NCI-H460 (cell line): Measurements from ENCODE around the gene IDUA. TPM values are rescaled to one million over a fixed set of nuclear protein-coding genes. Genes with fewer than 3 reads are reported as not detected.

ENCODE experiments used
- DNase-seq: peaks from one replicate; pipeline ENCODE4 v3.0.0-alpha.2; 2016; ENCODE audit warnings: low read depth; ENCODE audit errors: extremely low read depth
- total RNA-seq: library from RNA; depleted of rRNA; stranded (reverse); fragments of >200 nt; shearing (Covaris generic); gene quantifications from 2 replicates; pipeline ENCODE4 v1.2.3, GENCODE V29; 2014

IDUA gene
- total RNA-seq, 1 experiment from 2014 or later, result 8.9 TPM

- DNase-seq, result no peak
Observed at GRCh38 chr4:1027915-1028238, 41.0 kb downstream of the IDUA start.

- no peak for DNase-seq
Observed at GRCh38 chr4:1028574-1029220, 41.9 kb downstream of the IDUA start.

- no peak for DNase-seq
Observed at GRCh38 chr4:1029529-1029928, 42.7 kb downstream of the IDUA start.

GRCh38 chr4:1030031-1030430, 43.2 kb downstream of the IDUA start:
- DNase-seq, result no peak

- DNase-seq, result no peak
Observed at GRCh38 chr4:1030559-1030958, 43.7 kb downstream of the IDUA start.

GRCh38 chr4:1031346-1031745, 44.5 kb downstream of the IDUA start:
- no peak for DNase-seq

- no peak for DNase-seq
Observed at GRCh38 chr4:1031956-1032795, 45.3 kb downstream of the IDUA start.

- DNase-seq, result no peak
Observed at GRCh38 chr4:1032861-1033260, 46.0 kb downstream of the IDUA start.

GRCh38 chr4:1033840-1034551, 47.2 kb downstream of the IDUA start:
- DNase-seq, result no peak

- DNase-seq, result no peak
Observed at GRCh38 chr4:1035510-1035909, 48.7 kb downstream of the IDUA start.

GRCh38 chr4:1036095-1036494, 49.3 kb downstream of the IDUA start:
- DNase-seq, result no peak

GRCh38 chr4:1036976-1037810, 50.3 kb downstream of the IDUA start:
- DNase-seq, result no peak

GRCh38 chr4:1038948-1039492, 52.2 kb downstream of the IDUA start:
- no peak for DNase-seq

GRCh38 chr4:1039493-1040343, 52.9 kb downstream of the IDUA start:
- no peak for DNase-seq

GRCh38 chr4:1040344-1041146, 53.7 kb downstream of the IDUA start:
- DNase-seq, result no peak

GRCh38 chr4:1041147-1041935, 54.5 kb downstream of the IDUA start:
- DNase-seq, result no peak

GRCh38 chr4:1041936-1042330, 55.1 kb downstream of the IDUA start:
- no peak for DNase-seq
